Mesendoderm (in vitro differentiated cells): Measurements from ENCODE around the gene SRRT.

Experiments used
- DNase-seq: peaks from one replicate; pipeline ENCODE4 v3.0.0; 2013
- H2AK5ac ChIP-seq: 2 replicates; pipeline ENCODE4 v1.6.1; 2013; ENCODE audit warnings: low read length, inconsistent platforms
- H2BK120ac ChIP-seq: 2 replicates; pipeline ENCODE4 v1.6.1; 2013; ENCODE audit warnings: low read depth, mild to moderate bottlenecking, low read length, moderate library complexity, mixed read lengths
- H2BK15ac ChIP-seq: replicated peaks from 2 replicates; pipeline ENCODE4 v1.6.1; 2013; ENCODE audit warnings: low read depth, mild to moderate bottlenecking, moderate library complexity
- H2BK5ac ChIP-seq: 2 replicates; pipeline ENCODE4 v1.6.1; 2013; ENCODE audit warnings: low read length, inconsistent platforms
- H3K18ac ChIP-seq: 2 replicates; pipeline ENCODE4 v1.6.1; 2013; ENCODE audit warnings: mild to moderate bottlenecking, low read length, mixed read lengths
- H3K23ac ChIP-seq: one replicate; pipeline ENCODE4 v1.6.1; 2013; ENCODE audit warnings: low read length
- H3K27ac ChIP-seq: 2 replicates; pipeline ENCODE4 v1.5.1; 2013; ENCODE audit warnings: low read depth, mild to moderate bottlenecking, inconsistent platforms, low read length, moderate library complexity
- H3K27me3 ChIP-seq: 2 replicates; pipeline ENCODE4 v1.6.1; 2013; ENCODE audit warnings: low read length, control low read depth, mild to moderate bottlenecking, inconsistent platforms; ENCODE audit not compliant: insufficient read depth, poor library complexity
- H3K36me3 ChIP-seq: 2 replicates; pipeline ENCODE4 v1.6.1; 2013; ENCODE audit warnings: low read length, inconsistent platforms; ENCODE audit not compliant: control insufficient read depth, insufficient read depth
- H3K4ac ChIP-seq: one replicate; pipeline ENCODE4 v1.6.1; 2013; ENCODE audit warnings: low read depth, mild to moderate bottlenecking, low read length, moderate library complexity
- H3K4me1 ChIP-seq: 2 replicates; pipeline ENCODE4 v1.6.1; 2013; ENCODE audit warnings: low read depth, low read length, inconsistent platforms; ENCODE audit not compliant: control insufficient read depth
- H3K4me2 ChIP-seq: 2 replicates; pipeline ENCODE4 v1.6.1; 2013; ENCODE audit warnings: low read length
- H3K4me3 ChIP-seq: 2 replicates; pipeline ENCODE4 v1.5.1; 2013; ENCODE audit warnings: mild to moderate bottlenecking, low read length
- H3K56ac ChIP-seq: one replicate; pipeline ENCODE4 v1.6.1; 2013; ENCODE audit warnings: low read length
- H3K79me1 ChIP-seq: 2 replicates; pipeline ENCODE4 v1.6.1; 2013; ENCODE audit warnings: low read length, inconsistent platforms
- H3K79me2 ChIP-seq: 2 replicates; pipeline ENCODE4 v1.6.1; 2013; ENCODE audit warnings: mild to moderate bottlenecking, low read length; ENCODE audit not compliant: control insufficient read depth, insufficient read depth
- H3K9ac ChIP-seq: 2 replicates; pipeline ENCODE4 v1.6.1; 2013; ENCODE audit warnings: low read length, inconsistent platforms
- H4K5ac ChIP-seq: one replicate; pipeline ENCODE4 v1.6.1; 2013; ENCODE audit warnings: low read length
- H4K8ac ChIP-seq: one replicate; pipeline ENCODE4 v1.6.1; 2013; ENCODE audit warnings: low read depth, mild to moderate bottlenecking, control low read depth, low read length, moderate library complexity
- whole genome bisulfite sequencing: extraction: QIAGEN DNeasy Blood & Tissue Kit; methylation state at CpG from one replicate; pipeline ENCODE4 v1.1.7; 2013; ENCODE audit warnings: low lambda C conversion rate, missing lambda C conversion rate; ENCODE audit not compliant: insufficient coverage; ENCODE audit errors: extremely low coverage; 5-methylcytosine and 5-hydroxymethylcytosine counted together

The SRRT gene

DNA sequence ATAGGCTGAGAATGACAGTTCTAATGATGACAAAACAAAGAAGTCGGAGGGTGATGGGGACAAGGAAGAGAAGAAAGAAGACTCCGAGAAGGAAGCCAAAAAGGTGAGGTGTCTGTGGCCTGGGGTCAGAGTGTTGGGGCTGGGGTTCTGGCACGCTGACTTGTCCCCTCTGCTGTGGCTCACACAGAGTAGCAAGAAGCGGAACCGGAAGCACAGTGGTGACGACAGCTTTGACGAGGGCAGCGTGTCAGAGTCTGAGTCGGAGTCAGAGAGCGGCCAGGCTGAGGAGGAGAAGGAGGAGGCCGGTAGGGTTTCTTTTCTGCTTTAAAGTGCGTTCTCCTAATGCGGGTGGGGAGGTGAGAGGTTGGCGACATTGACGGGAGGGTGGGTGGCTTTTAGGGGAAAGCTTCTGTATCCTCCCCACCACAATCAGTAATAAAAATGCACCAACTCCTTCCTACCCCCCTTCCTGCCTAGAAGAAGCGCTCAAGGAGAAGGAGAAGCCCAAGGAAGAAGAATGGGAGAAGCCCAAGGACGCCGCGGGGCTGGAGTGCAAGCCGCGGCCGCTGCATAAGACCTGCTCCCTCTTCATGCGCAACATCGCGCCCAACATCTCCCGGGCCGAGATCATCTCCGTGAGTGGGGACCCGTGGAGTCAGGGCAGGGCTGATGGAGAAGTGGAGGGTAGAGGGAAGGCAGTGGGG, 10.0 kb downstream of the SRRT start:
- Histone ChIP-seq H3K23ac (no peak overlapping the region), H2BK5ac (no peak overlapping the region), H4K8ac (no peak overlapping the region), H2AK5ac (no peak overlapping the region), H4K5ac (no peak overlapping the region), H3K27ac (no peak overlapping the region), H2BK120ac (no peak overlapping the region), H2BK15ac (no peak overlapping the region), H3K27me3 (no peaks in the 10 kb centered on the region), H3K18ac (no peak overlapping the region), H3K4ac (no peak overlapping the region), H3K56ac (no peak overlapping the region), H3K79me1 (peaks cover 17% of the 10 kb centered on the region), H3K9ac (no peak overlapping the region), H3K4me3 (no peak overlapping the region), H3K4me2 (no peak overlapping the region), H3K4me1 (peaks cover 2% of the 10 kb centered on the region), H3K36me3 (peaks cover 40% of the 10 kb centered on the region), H3K79me2 (peaks cover 31% of the 10 kb centered on the region)
- no CpG with 5 or more reads among the region's 29 CpGs for WGBS
- no peak for DNase-seq

DNA sequence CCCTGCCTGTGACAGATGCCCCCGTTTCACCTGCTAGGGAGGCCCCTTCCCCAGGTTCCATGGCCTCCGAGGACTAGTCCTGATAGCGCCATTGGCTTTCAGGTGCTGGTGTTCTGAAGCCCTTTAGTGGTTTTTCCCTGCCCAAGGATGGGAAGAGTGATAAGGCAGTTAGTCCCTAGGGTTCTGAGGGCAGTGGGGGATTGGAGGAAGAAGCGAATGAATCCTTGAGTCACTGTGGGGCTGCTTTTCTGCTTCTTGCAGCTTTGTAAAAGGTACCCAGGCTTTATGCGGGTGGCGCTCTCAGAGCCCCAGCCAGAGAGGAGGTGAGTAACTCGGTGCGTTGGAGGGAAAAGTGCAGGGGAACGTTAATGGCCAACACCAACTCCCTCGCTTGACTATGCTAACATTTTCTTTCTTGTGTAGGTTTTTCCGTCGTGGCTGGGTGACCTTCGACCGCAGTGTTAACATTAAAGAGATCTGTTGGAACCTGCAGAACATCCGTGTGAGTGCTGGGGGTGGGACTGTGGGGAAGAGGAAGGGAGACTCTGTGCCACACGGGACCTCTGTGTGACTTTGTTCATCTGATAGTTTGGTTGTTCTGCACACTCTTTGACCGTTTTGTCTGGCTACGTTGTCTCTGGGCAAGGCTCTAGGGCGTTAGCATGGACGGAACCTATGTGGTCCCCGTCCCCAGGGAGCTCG, 10.7 kb downstream of the SRRT start:
- no peak overlapping the region for H3K23ac ChIP-seq
- peaks cover 2% of the 10 kb centered on the region for H3K4me1 ChIP-seq
- no CpG with 5 or more reads among the region's 22 CpGs for whole genome bisulfite sequencing
- no peak overlapping the region for H3K9ac ChIP-seq
- peaks cover 38% of the 10 kb centered on the region for H3K36me3 ChIP-seq
- no peak overlapping the region for H2BK120ac ChIP-seq
- no peak overlapping the region for H3K56ac ChIP-seq
- H2AK5ac ChIP-seq = no peak overlapping the region
- H3K27ac ChIP-seq = no peak overlapping the region
- no peak overlapping the region for H2BK5ac ChIP-seq
- no peaks in the 10 kb centered on the region for H3K27me3 ChIP-seq
- H3K4me3 ChIP-seq = no peak overlapping the region
- no peak overlapping the region for H3K4ac ChIP-seq
- H2BK15ac ChIP-seq = no peak overlapping the region
- no peak overlapping the region for H4K5ac ChIP-seq
- DNase-seq = no peak
- no peak overlapping the region for H3K18ac ChIP-seq
- peaks cover 14% of the 10 kb centered on the region for H3K79me1 ChIP-seq
- H3K79me2 ChIP-seq = peaks cover 26% of the 10 kb centered on the region
- H3K4me2 ChIP-seq = no peak overlapping the region
- no peak overlapping the region for H4K8ac ChIP-seq

DNA sequence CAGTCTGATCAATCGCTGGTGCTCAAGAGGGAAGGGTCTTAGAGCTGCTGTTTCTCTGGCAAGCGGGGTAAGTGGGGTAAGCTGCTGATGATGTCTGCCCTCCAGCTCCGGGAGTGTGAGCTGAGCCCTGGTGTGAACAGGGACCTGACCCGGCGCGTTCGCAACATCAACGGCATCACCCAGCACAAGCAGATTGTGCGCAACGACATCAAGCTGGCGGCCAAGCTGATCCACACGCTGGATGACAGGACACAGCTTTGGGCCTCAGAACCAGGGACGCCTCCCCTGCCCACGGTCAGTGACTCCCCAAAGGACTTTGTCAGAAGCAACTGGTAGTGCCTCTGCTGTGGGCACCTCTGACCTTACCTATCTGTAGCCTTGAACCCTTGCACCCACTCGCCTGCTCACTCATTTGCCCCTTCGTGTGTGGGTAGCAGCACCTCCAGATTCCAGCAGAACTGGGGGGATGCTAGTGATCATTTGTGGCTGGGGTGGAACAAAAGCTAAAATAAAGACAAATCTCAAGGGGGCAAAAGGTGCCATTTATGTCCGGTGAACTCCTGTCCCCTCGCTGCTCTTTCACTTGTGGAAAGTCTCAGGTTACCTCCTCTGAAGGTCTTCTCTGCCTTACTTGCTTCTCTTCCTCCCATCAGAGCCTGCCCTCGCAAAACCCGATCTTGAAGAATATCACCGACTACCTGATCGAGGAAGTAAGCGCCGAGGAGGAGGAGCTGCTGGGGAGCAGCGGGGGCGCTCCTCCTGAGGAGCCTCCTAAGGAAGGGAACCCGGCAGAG, 11.4 kb downstream of the SRRT start:
- Histone ChIP-seq H3K79me2 (peaks cover 21% of the 10 kb centered on the region), H2AK5ac (no peak overlapping the region), H3K79me1 (peaks cover 10% of the 10 kb centered on the region), H3K4ac (no peak overlapping the region), H2BK15ac (no peak overlapping the region), H2BK5ac (no peak overlapping the region), H2BK120ac (no peak overlapping the region), H3K4me3 (no peak overlapping the region), H4K5ac (no peak overlapping the region), H3K36me3 (peaks cover 34% of the 10 kb centered on the region), H3K56ac (no peak overlapping the region), H4K8ac (no peak overlapping the region), H3K9ac (no peak overlapping the region), H3K4me1 (peaks cover 2% of the 10 kb centered on the region), H3K27me3 (no peaks in the 10 kb centered on the region), H3K27ac (no peak overlapping the region), H3K4me2 (no peak overlapping the region), H3K23ac (no peak overlapping the region), H3K18ac (no peak overlapping the region)
- whole genome bisulfite sequencing = no CpG with 5 or more reads among the region's 27 CpGs
- no peak for DNase-seq

DNA sequence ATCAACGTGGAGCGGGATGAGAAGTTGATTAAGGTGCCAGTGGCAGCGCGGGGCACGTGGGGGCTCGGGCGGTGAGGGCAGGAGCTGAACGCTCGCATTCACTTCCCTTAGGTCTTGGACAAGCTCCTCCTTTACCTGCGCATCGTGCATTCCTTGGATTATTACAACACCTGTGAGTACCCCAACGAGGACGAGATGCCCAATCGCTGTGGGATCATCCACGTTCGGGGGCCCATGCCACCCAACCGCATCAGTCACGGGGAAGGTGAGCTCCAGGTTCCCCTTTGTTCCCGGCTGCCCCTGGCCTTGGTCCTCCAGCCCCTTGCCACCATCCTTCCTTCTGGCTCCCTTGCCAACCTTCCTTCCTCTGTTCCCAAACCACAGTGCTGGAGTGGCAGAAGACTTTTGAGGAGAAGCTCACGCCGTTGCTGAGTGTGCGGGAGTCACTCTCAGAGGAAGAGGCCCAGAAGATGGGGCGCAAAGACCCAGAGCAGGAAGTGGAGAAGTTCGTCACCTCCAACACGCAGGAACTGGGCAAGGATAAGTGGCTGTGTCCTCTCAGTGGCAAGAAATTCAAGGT, 12.1 kb downstream of the SRRT start:
- Histone ChIP-seq H3K4me2 (no peak overlapping the region), H2BK15ac (no peak overlapping the region), H3K4me1 (peaks cover 2% of the 10 kb centered on the region), H4K8ac (no peak overlapping the region), H3K23ac (no peak overlapping the region), H3K27me3 (no peaks in the 10 kb centered on the region), H4K5ac (no peak overlapping the region), H3K79me2 (peaks cover 17% of the 10 kb centered on the region), H2AK5ac (no peak overlapping the region), H3K4ac (no peak overlapping the region), H3K4me3 (no peak overlapping the region), H2BK120ac (no peak overlapping the region), H3K79me1 (peaks cover 4% of the 10 kb centered on the region), H3K27ac (no peak overlapping the region), H3K9ac (no peak overlapping the region), H3K36me3 (peaks cover 29% of the 10 kb centered on the region), H2BK5ac (no peak overlapping the region), H3K18ac (no peak overlapping the region), H3K56ac (peak overlapping the region; percentile 1)
- no CpG with 5 or more reads among the region's 25 CpGs for WGBS
- no peak for DNase-seq

DNA sequence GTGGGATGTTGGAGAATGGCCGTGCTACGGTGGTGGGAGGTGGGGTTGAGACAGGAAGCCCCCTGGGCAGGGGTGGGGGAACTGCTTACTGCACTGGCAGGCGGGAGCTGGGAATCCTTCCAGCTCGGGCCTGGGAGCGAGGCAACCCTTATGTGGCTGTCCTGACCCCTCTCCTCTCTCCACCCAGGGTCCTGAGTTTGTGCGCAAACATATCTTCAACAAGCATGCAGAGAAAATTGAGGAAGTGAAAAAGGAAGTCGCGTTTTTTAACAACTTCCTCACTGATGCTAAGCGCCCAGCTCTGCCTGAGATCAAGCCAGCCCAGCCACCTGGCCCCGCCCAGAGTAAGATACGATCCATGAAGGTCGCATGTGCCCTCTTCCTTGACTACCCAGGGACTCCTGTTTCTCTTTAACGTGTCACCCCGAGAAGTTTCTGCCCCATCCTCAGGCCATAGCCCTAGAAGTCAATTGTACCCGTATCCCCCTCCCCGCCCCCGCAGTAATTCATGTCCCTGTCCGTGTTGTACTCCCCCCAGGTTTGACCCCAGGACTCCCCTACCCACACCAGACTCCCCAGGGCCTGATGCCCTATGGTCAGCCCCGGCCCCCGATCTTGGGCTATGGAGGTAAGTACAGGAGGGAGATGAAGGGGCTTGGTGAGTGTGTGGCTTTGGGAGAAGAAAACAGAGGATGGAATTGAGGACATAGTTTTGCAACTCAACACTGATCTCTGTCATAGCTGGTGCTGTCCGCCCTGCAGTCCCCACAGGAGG, 12.8 kb downstream of the SRRT start:
- no peak overlapping the region for H3K27ac ChIP-seq
- H3K4me2 ChIP-seq = no peak overlapping the region
- no peak overlapping the region for H3K18ac ChIP-seq
- peaks cover 17% of the 10 kb centered on the region for H3K79me2 ChIP-seq
- no peak overlapping the region for H3K23ac ChIP-seq
- H2BK120ac ChIP-seq = no peak overlapping the region
- peak overlapping the region; percentile 1 for H3K56ac ChIP-seq
- WGBS = no CpG with 5 or more reads among the region's 21 CpGs
- no peak overlapping the region for H3K4me3 ChIP-seq
- H2BK5ac ChIP-seq = no peak overlapping the region
- H3K27me3 ChIP-seq = no peaks in the 10 kb centered on the region
- peak overlapping the region; percentile 87 for H3K9ac ChIP-seq
- no peak overlapping the region for H3K4ac ChIP-seq
- peaks cover 2% of the 10 kb centered on the region for H3K4me1 ChIP-seq
- H3K36me3 ChIP-seq = peaks cover 26% of the 10 kb centered on the region
- no peak overlapping the region for H2AK5ac ChIP-seq
- H4K5ac ChIP-seq = no peak overlapping the region
- peaks cover 4% of the 10 kb centered on the region for H3K79me1 ChIP-seq
- H2BK15ac ChIP-seq = no peak overlapping the region
- H4K8ac ChIP-seq = no peak overlapping the region
- DNase-seq = no peak
